ENCODE measurements around the gene ROR1.
A peak's percentile ranks its signal among the peaks of the same experiment; 100 is the strongest.

ROR1 gene

GRCh38 chr1:64059556-64059955 is 285.7 kb downstream of the ROR1 start:
- DNase-seq (ENCODE audit: low spot score) = no peak

GRCh38 chr1:64060611-64061302 is 286.9 kb downstream of the ROR1 start:
- no peak for DNase-seq (ENCODE audit: low spot score)

- DNase-seq (ENCODE audit: low spot score) = no peak
Observed at GRCh38 chr1:64061430-64062104, 287.8 kb downstream of the ROR1 start.

GRCh38 chr1:64062529-64062928 is 288.7 kb downstream of the ROR1 start:
- DNase-seq (ENCODE audit: low spot score) = no peak

- DNase-seq (ENCODE audit: low spot score) = no peak
Observed at GRCh38 chr1:64062941-64063581, 289.2 kb downstream of the ROR1 start.

- DNase-seq (ENCODE audit: low spot score) = no peak
Observed at GRCh38 chr1:64065571-64065970, 291.8 kb downstream of the ROR1 start.

GRCh38 chr1:64072089-64072793 is 298.4 kb downstream of the ROR1 start:
- no peak for DNase-seq (ENCODE audit: low spot score)

GRCh38 chr1:64073705-64074104 is 299.9 kb downstream of the ROR1 start:
- no peak for DNase-seq (ENCODE audit: low spot score)

- no peak for DNase-seq (ENCODE audit: low spot score)
Observed at GRCh38 chr1:64074767-64075166, 300.9 kb downstream of the ROR1 start.

GRCh38 chr1:64077281-64077940 is 303.6 kb downstream of the ROR1 start:
- peak; percentile 70 for DNase-seq (ENCODE audit: low spot score)

GRCh38 chr1:64080941-64081562 is 307.2 kb downstream of the ROR1 start:
- DNase-seq (ENCODE audit: low spot score) = no peak

- DNase-seq (ENCODE audit: low spot score) = no peak
Observed at GRCh38 chr1:64082459-64082858, 308.6 kb downstream of the ROR1 start.

GRCh38 chr1:64084451-64084850 is 310.6 kb downstream of the ROR1 start:
- no peak for DNase-seq (ENCODE audit: low spot score)

GRCh38 chr1:64087768-64088167 is 314.0 kb downstream of the ROR1 start:
- DNase-seq (ENCODE audit: low spot score) = no peak

- no peak for DNase-seq (ENCODE audit: low spot score)
Observed at GRCh38 chr1:64090436-64090835, 316.6 kb downstream of the ROR1 start.

GRCh38 chr1:64092851-64093371 is 319.1 kb downstream of the ROR1 start:
- DNase-seq (ENCODE audit: low spot score) = peak; percentile 86

GRCh38 chr1:64093941-64094340 is 320.1 kb downstream of the ROR1 start:
- DNase-seq (ENCODE audit: low spot score) = no peak

GRCh38 chr1:64095832-64096231 is 322.0 kb downstream of the ROR1 start:
- no peak for DNase-seq (ENCODE audit: low spot score)

- DNase-seq (ENCODE audit: low spot score) = no peak
Observed at GRCh38 chr1:64097859-64098258, 324.0 kb downstream of the ROR1 start.

- no peak for DNase-seq (ENCODE audit: low spot score)
Observed at GRCh38 chr1:64098436-64098835, 324.6 kb downstream of the ROR1 start.

- no peak for DNase-seq (ENCODE audit: low spot score)
Observed at GRCh38 chr1:64098846-64099582, 325.2 kb downstream of the ROR1 start.

Measured in putamen (tissue), 1 donor.